GM12864 (cell line): ENCODE measurements around the gene MTX1.

Experiments used
- DNase-seq: peaks from one replicate; pipeline ENCODE4 v3.0.0-alpha.2; 2011; ENCODE audit warnings: low read depth
- H3K4me3 ChIP-seq: 2 replicates; pipeline ENCODE4 v1.5.1; 2011; ENCODE audit warnings: mild to moderate bottlenecking, low read depth, low read length, control low read depth
- CTCF ChIP-seq: IDR thresholded peaks from 2 replicates; pipeline ENCODE4 v1.5.1; 2011; ENCODE audit warnings: low read depth, mild to moderate bottlenecking, moderate library complexity, low read length, control low read depth, inconsistent platforms; ENCODE audit errors: missing control alignments

MTX1 gene

DNA sequence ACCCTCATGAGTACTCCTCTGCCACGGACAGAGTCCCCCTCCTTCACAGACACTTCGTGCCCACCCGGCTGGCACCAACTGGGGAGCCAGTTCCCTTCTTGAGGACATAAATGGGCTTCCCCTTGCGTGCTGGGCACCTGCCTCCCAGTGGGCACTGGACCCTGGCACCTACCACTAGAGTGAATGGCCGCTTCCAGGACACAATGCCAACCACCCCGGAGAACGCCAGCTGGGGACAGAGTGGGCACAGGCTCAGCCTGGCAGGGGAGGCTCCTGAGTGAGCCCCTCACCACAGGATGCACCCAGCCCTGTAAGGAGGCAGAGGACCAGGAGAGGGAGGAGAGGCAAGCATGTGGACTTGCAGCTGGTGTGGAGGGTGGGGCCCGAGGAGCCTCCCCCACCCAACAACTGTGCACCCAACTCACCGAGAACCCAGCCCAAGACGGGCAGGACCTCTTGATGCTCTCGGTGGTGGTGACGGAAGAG, 45.8 kb downstream of the MTX1 start:
- H3K4me3 ChIP-seq = peak overlapping the region; percentile 59
- no peak for TF ChIP-seq CTCF
- no peak for DNase-seq

- peak overlapping the region; percentile 59 for H3K4me3 ChIP-seq
- no peak for DNase-seq
- TF ChIP-seq CTCF = no peak
These were observed 46.3 kb downstream of the MTX1 start for GRCh38 chr1:155254714-155255242.

DNA sequence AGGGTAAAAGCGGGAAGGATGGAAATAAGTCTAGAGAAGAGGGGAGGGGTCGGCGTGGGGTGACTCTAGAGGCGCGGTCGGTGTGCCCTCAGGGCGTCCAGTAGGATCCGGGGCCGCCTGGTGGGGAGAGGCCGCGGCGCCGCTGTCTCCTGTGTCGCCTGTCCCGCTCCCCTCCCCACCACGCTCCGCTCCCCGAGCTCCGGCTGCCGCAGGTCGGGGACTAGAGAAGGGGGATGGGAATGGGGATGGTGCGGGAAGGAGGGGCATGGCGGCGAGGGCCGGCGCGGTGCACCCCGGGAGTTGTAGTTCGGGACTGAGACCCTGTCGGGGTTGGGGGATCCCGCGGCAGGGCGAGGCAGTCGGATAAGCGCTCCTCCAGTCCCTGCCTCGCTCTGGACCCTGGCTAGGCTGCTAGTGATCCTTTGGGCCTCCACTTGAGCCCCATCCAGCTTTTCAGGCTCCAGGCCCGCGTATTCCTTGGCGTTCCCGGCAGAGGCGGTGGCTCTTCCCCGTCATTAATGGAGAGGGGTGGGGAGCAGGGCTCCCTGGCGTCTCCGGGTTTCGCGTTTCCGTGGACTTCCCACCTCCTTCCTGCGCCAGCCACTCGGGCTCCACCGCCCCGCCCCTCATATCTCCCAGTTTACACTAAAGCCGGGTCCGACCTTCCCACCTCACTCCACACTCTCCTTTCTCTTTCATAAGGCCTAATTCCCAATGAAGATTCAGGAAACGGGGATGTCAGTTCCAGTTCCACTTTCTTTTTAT, 46.9 kb downstream of the MTX1 start, which contains the start of gene ENTREP3:
TSS of gene ENTREP3 (minus strand) at position 241 of the 765 bp plus-strand sequence. CDS start 606 bp downstream, outside the sequence.
- no peak for TF ChIP-seq CTCF
- H3K4me3 ChIP-seq = peak within 1 kb of the TSS; percentile 59
- DNase-seq = no peak

DNA sequence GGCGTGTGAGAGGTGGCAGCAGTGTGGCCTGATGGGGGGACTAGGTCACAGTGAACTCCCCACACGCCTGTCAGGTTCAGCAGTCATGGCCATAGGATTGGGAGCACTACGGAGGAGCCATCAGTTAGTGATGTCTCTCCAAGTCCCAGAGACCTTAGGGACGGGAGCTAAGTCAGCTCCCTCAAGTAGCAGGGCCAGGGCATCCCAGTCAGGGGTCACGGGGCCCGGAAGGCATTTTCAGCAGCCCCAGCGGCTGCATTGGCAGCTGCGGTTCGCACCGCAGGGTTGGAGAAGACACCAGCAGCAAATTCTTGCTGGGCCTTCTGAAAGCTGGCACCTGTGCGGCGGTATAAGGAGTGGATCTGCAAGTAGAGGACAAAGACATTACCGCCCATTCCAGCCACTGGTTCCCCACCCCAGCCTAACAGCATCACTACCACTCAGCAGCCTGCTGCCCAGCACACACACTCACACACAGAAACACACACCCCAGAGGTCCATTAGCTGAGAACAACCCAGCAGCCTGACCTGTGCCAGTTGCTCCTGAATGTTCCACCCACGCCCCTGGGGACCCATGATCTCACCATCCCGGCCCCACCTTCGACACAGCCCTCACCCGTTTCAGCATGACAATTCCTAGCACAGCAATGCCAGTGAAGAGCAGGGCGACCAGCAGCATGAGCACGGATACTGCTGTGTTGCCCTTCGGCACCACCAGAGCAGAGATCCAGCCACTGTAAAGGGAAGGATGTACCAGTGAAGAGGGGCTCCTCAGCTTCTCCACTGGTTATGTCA, 47.8 kb downstream of the MTX1 start:
- DNase-seq = no peak
- TF ChIP-seq CTCF = no peak
- H3K4me3 ChIP-seq = no peak overlapping the region

DNA sequence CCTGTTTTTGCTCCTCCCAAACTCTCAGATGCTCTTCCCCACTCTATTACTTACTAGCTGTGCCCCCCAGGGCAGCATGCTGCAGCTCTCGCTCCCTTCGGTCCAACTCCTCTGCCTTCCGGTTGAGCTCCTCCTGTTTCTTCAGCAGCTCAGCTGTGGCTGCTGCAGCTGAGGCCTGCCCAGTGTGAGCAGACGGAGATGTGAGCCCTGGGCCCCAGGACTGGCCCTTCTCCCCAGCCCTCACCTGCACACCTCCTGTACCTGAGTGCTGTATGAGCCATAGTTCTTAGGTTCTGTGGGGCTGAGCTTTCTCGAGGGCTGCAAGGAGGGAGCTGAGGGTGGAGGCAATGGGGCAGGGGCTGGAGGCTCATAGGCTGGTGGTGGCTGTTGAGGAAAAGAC, 51.8 kb downstream of the MTX1 start:
- no peak overlapping the region for H3K4me3 ChIP-seq
- no peak for DNase-seq
- TF ChIP-seq CTCF = no peak

DNA sequence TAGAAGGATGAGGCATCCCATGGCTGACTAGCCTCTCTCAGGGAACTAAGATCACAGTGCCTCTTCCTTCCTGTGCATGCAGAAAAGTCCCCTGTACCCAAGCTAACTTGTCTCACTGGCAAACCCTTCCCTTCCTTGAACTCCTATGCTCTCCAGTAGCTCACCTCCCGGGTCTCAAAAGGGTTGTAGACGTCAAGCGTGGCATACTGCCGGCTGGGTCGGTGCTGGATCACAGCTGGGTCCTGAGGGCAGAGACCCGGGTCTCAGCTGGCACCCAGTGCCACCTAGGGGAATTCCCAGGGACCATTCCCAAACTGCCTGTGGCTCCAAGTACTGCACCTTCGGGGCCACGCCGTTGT, 53.0 kb downstream of the MTX1 start:
- H3K4me3 ChIP-seq = peak overlapping the region; percentile 89
- TF ChIP-seq CTCF = no peak
- DNase-seq = no peak
